ENCODE results near the gene LHX4.
"Not testable (repeated sequence)": the region's sequence is repeated elsewhere in the genome, so short reads cannot be mapped to it uniquely, and the experiment has no call there.

The LHX4 gene

GRCh38 chr1:180197231-180197630, 32.8 kb upstream of the LHX4 start:
- no peak for DNase-seq (ENCODE audit: low read depth)

GRCh38 chr1:180198196-180198595, 31.9 kb upstream of the LHX4 start:
- no peak for DNase-seq (ENCODE audit: low read depth)

GRCh38 chr1:180198611-180199010, 31.5 kb upstream of the LHX4 start:
- DNase-seq (ENCODE audit: low read depth): no peak

GRCh38 chr1:180199018-180199417, 31.0 kb upstream of the LHX4 start:
- no peak for DNase-seq (ENCODE audit: low read depth)

GRCh38 chr1:180201451-180202200, 28.4 kb upstream of the LHX4 start:
- DNase-seq (ENCODE audit: low read depth): no peak

GRCh38 chr1:180202588-180202987, 27.5 kb upstream of the LHX4 start:
- DNase-seq (ENCODE audit: low read depth): not testable (repeated sequence)

GRCh38 chr1:180204231-180204630, 25.8 kb upstream of the LHX4 start:
- DNase-seq (ENCODE audit: low read depth): no peak

- no peak for DNase-seq (ENCODE audit: low read depth)
Observed at GRCh38 chr1:180206581-180206980, 23.5 kb upstream of the LHX4 start.

GRCh38 chr1:180208264-180208663, 21.8 kb upstream of the LHX4 start:
- DNase-seq (ENCODE audit: low read depth): no peak

- no peak for DNase-seq (ENCODE audit: low read depth)
Observed at GRCh38 chr1:180210008-180210620, 19.9 kb upstream of the LHX4 start.

GRCh38 chr1:180211156-180211859, 18.8 kb upstream of the LHX4 start:
- DNase-seq (ENCODE audit: low read depth): no peak

- no peak for DNase-seq (ENCODE audit: low read depth)
Observed at GRCh38 chr1:180211860-180212229, 18.2 kb upstream of the LHX4 start.

GRCh38 chr1:180213401-180214170, 16.5 kb upstream of the LHX4 start:
- peak; percentile 20 for DNase-seq (ENCODE audit: low read depth)

- no peak for DNase-seq (ENCODE audit: low read depth)
Observed at GRCh38 chr1:180215856-180216625, 14.0 kb upstream of the LHX4 start.

- DNase-seq (ENCODE audit: low read depth): no peak
Observed at GRCh38 chr1:180217006-180217405, 13.1 kb upstream of the LHX4 start.

GRCh38 chr1:180218806-180219765, 11.0 kb upstream of the LHX4 start:
- DNase-seq (ENCODE audit: low read depth): no peak

- no peak for DNase-seq (ENCODE audit: low read depth)
Observed at GRCh38 chr1:180219776-180220175, 10.3 kb upstream of the LHX4 start.

- no peak for DNase-seq (ENCODE audit: low read depth)
Observed at GRCh38 chr1:180221462-180221861, 8.6 kb upstream of the LHX4 start.

- no peak for DNase-seq (ENCODE audit: low read depth)
Observed at GRCh38 chr1:180224902-180225301, 5.2 kb upstream of the LHX4 start.

- DNase-seq (ENCODE audit: low read depth): no peak
Observed at GRCh38 chr1:180225403-180225802, 4.7 kb upstream of the LHX4 start.

All from T-helper 22 cell (primary cell).